NCI-H526 treated with DMSO at 0.1 percent for 48 hours (cell line): Measurements from ENCODE around the gene ANKRD40CL.
"Not testable (repeated sequence)": the region's sequence is repeated elsewhere in the genome, so short reads cannot be mapped to it uniquely, and the experiment has no call there.

Source experiments
- DNase-seq: peaks from one replicate; lab custom pipeline; 2025; lab: John Stamatoyannopoulos, UW

ANKRD40CL gene

DNA sequence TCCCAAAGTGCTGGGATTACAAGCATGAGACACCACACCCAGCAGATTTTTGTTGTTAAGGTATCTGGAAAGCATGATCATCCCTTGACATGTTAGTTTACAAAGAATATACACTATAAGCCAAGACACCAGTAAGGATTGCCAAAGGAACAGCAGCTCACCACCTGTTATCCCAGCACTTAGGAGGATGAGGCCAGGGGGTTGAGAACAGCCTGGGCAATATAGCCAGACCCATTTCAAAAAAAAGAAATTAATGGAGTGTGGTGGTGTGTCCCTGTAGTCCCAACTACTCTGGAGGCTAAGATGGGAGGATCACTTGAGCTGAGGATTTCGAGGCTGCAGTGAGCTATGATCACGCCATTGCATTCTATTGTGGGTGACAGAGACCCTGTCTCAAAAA is 5.1 kb downstream of the ANKRD40CL start:
- DNase-seq = no peak

DNA sequence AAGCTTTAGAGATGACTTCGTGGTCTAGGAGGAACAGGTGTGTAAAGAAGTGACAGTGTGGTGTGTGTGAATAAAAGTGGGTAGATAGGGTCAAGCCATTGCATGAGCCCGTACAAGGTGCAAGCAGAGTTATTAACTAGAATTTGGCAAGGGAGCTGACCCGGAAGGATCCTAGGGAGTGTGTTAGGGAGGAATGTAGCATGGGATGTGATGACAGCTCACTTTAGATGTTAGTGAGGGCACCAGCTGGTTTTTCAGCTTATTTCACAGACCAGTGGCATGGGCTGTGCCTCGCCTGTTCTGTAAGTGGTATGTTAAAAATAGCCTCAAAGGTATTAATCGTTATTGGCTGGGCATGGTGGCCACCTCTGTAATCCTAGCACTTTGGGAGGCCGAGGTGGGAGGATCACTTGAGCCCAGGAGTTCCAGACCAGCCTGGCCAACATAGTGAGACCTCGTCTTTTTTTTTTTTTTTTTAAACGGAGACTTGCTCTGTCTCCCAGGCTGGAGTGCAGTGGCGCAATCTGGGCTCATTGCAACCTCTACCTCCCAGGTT is 8.3 kb downstream of the ANKRD40CL start:
- no peak for DNase-seq

DNA sequence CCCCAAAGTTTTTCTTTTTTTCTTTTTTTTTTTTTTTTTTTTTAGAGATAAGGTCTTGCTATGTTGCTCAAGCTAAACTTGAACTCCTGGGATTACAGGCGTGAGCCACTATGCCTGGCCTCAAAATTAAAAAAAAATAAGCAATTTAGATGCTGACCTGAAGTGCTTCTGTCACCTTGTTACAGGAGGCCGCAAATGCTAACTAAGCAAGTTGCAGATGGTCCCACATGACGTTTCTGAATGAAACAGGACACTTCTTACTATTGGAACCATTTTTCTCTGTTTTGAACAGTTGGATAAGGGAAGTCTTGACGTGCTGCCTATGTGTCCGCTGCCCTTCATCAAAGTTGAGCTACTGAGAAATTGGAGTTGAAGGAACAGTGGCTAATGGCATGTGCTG is 8.8 kb downstream of the ANKRD40CL start:
- no peak for DNase-seq

DNA sequence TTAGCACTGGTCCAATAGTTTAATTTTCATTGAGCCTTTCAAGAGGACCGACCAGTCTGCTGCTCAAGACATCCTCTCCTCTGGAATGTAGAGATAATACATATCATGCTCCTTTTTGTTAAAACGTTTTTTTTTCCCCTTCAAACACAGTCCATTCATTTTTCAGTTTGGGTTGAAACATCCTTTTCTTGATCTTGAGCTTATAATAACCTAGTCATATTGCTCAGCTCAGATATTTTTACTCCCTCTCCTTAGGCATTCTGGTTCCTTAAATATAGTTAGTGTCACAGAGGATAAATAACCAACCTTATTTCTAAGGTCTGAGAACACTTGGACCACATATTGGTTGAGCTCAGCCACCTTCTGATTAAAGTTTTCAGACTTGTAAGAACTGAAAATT is 12.8 kb downstream of the ANKRD40CL start:
- DNase-seq = no peak

GRCh38 chr17:50749245-50749644 is 18.1 kb downstream of the ANKRD40CL start:
- no peak for DNase-seq

- no peak for DNase-seq
These were observed 21.7 kb downstream of the ANKRD40CL start for GRCh38 chr17:50745631-50746030.

DNA sequence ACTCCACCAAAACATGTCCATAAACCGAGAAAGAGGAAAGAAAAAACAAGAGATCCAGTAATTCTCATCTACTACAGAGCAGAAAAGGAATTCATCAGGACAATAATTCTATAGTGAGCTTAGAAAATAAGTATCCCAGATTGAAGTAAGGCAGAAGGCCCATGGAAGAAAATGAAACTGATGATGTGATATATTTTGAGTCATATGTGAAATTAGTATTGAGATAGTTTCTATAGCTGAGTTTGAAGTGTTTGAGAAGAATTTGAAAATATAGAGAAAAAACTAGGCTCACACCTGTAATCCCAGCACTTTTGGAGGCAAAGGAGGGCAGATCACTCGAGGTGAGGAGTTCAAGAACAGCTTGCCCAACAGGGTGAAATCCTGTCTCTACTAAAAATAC is 28.2 kb downstream of the ANKRD40CL start:
- DNase-seq = no peak

- no peak for DNase-seq
These were observed 30.1 kb downstream of the ANKRD40CL start for GRCh38 chr17:50737118-50737698.

GRCh38 chr17:50735287-50735686 is 32.0 kb downstream of the ANKRD40CL start:
- DNase-seq = no peak

- no peak for DNase-seq
These were observed 35.5 kb downstream of the ANKRD40CL start for GRCh38 chr17:50731575-50732460.

- no peak for DNase-seq
These were observed 38.2 kb downstream of the ANKRD40CL start for GRCh38 chr17:50728881-50729765.

DNA sequence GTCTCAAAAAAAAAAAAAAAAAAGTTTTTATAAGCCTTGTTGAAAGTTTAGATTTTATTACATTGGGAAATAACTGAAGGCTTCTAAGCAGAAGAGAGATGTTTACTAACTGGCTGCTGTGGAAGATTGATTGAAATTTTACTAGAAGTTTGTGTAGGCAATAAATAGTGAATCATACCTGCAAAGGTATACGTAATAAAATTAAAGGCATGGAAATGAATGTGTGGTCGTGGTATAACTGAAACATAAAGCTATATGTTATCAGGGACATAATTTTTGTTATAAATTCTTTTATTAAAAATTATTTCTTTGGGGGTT is 39.2 kb downstream of the ANKRD40CL start:
- no peak for DNase-seq

DNA sequence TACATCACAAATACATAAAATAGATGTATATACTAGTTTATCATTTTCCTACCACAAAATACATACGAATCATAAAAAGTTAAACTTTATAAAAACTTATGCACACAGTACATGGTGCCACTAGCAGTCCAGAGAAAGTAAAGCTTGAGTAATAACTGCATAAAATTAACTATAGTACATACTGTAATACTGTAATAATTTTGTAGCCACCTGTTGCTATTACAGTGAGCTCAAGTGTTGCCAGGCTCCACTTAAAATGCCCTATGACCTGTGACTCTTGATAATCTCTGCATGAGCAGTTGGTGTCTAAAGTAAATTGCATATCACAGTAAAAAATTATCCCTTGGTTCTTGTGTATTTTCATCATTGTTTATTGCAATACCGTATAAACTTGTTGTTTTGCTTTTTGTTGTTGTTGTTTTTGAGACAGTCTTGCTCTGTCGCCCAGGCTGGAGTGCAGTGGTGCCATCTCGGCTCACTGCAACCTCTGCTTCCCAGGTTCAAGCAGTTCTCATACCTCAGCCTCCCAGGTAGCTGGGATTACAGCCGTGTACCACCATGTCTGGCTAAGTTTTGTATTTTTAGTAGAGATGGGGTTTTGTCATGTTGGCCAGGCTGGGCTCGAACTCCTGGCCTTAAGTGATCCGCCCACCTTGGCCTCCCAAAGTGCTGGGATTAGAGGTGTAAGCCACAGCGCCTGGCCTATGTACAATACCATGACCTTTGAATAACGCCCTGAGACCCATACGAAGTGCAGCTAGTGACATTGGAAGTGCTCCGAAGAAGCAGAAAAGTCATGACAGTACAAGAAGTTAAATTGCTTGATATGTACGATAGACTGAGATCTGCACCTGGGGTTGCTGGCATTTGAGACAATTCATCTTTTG is 41.3 kb downstream of the ANKRD40CL start:
- DNase-seq = no peak

GRCh38 chr17:50724622-50725021 is 42.7 kb downstream of the ANKRD40CL start:
- not testable (repeated sequence) for DNase-seq

- no peak for DNase-seq
These were observed 44.6 kb downstream of the ANKRD40CL start for GRCh38 chr17:50722746-50723145.

- DNase-seq = peak; percentile 46
These were observed 45.9 kb downstream of the ANKRD40CL start for GRCh38 chr17:50721194-50722010.

- DNase-seq = peak; percentile 61
These were observed 47.2 kb downstream of the ANKRD40CL start for GRCh38 chr17:50719924-50720794.

DNA sequence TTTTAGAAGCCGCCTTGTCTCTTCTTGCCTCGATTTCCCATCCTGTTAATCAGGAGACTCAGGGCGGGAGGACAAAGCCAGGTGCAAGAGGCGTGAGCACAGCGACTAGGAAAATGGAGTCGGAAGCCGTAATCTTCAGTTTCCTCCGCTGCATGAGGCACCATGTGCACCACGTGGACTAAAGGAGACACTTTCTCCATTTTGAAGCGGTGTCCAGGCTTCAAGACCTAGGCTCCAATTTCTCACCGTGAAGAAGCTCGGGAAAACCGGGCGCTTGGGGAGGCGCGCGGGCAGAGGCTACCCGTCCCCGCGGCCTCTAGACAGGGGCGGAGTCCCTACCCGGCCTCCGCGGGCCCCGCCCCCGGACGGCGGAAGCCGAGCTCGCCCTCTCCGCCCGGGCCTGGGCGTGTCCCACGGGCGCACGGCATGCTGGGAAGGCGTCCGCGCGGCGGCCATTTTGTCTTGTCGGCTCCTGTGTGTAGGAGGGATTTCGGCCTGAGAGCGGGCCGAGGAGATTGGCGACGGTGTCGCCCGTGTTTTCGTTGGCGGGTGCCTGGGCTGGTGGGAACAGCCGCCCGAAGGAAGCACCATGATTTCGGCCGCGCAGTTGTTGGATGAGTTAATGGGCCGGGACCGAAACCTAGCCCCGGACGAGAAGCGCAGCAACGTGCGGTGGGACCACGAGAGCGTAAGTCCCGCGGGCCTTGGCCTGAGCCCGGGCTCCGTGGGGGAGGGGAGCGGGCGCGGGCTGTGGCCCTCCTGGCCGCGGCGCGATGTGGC is 48.0 kb downstream of the ANKRD40CL start, which contains the start of gene LUC7L3:
Gene LUC7L3 (plus strand): TSS at position 460 of the 780 bp plus-strand sequence. CDS start 130 bp downstream, at position 590.
- DNase-seq = peak; percentile 92

DNA sequence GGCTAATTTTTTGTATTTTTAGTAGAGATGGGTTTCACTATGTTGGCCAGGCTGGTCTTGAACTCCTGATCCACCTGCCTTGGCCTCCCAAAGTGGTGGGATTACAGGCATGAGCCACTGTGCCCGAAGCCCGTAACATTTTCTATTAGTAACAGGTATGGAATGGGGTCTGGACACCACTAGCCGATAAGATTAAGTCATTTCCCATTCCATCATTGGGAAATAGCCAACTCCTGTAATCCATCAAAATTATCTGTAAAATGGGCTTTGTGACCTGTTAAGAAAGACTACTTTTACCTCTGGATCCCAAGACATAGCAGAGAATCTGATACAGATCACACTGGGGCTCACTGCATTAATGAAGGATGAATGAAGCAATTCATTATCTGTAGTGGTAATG is 51.8 kb downstream of the ANKRD40CL start:
- DNase-seq = no peak
